ENCODE data around the gene GTF2H1. TPM values are rescaled to one million over a fixed set of nuclear protein-coding genes. Genes with fewer than 3 reads are reported as not detected.

The GTF2H1 gene
- polyA plus RNA-seq, 1 of the 3 experiments (the other 2 are of a cell fraction), result 31.2 TPM

DNA sequence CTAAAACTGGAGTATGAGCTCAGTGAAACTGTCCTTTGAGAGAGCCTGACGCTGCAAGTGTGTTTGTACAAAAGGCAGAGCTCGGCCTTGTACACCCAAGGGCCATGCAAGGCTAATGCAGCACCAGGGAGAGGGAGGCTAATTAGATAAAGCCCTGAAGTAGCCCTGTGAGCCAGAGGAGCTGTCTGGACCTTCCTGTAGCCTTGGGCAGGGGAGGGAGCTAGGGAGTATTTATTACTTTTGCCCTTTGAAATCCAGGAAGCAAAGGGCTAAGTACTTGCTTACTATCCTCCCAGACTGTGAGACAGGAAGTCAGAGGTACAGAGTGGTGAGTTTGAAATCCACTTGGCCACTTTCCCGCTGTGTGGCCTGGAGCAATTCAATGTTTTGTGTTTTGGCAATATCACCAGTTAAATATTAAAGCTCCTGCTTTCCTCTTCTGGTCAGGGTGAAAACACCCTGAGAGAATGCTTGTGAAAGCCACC is 61.8 kb downstream of the GTF2H1 start:
- H3K4me1 ChIP-seq (ENCODE audit: control insufficient read depth in 1 of 2, insufficient read depth in 2 of 2, low read depth in 1 of 2, low read length in 1 of 2), result peaks cover 21 to 23% of the 10 kb centered on the region in 2 experiments
- H3K27ac ChIP-seq (ENCODE audit: low read depth in 2 of 2, low read length in 1 of 2), result peak overlapping the region; percentile 94 to 95
- H4K20me1 ChIP-seq (ENCODE audit: insufficient read depth), result no peaks in the 10 kb centered on the region
- H3K4me2 ChIP-seq, result peak overlapping the region; percentile 66
- 57% methylated on average over 2 of the region's 3 CpGs for WGBS (ENCODE audit: low lambda C conversion rate)
- H3K36me3 ChIP-seq (replicated peaks in 1 of 2; ENCODE audit: control insufficient read depth in 1 of 2, insufficient read depth in 2 of 2, low read length in 1 of 2), result no peaks in the 10 kb centered on the region
- H3K27me3 ChIP-seq (ENCODE audit: insufficient read depth), result no peaks in the 10 kb centered on the region
- POLR2A ChIA-PET, result interaction anchor here (0.8 to 2.9 kb wide), 4 partner anchors 11 to 347 kb away, joined by 3 to 45 read pairs (median 6); partner anchors contain the start of genes GTF2H1, HPS5 and LDHA
- H3K9me3 ChIP-seq, result no peaks in the 10 kb centered on the region
- no peaks in the 10 kb centered on the region for H3K79me2 ChIP-seq (ENCODE audit: insufficient read depth)
- peak overlapping the region; percentile 88 for H2AFZ ChIP-seq (ENCODE audit: low read depth)
- H3F3A ChIP-seq (replicated peaks; ENCODE audit: insufficient read depth), result peaks cover 28% of the 10 kb centered on the region
- peak overlapping the region; percentile 55 for H3K9ac ChIP-seq
- no peak overlapping the region for H3K4me3 ChIP-seq (ENCODE audit: low read depth in 2 of 2, low read length in 1 of 2)
- DNase-seq, result peak; percentile 74
- H3K9me2 ChIP-seq, result no peaks in the 10 kb centered on the region
- CTCF ChIA-PET, result interaction anchor here (0.6 to 0.9 kb wide), 2 partner anchors 9 to 11 kb away, joined by 3 read pairs; no protein-coding TSS in a partner anchor
- TF ChIP-seq RCOR1 (IDR thresholded peaks at IDR 0.05; ENCODE audit: low read length), result peak; percentile 41; the same call in 1 of the 2 replicates
- peak; percentile 38; the same call in 1 of the 2 replicates for TF ChIP-seq NFIC (IDR thresholded peaks at IDR 0.05; ENCODE audit: borderline replicate concordance)
- no peak for TF ChIP-seq MEF2A (IDR thresholded peaks at IDR 0.05; ENCODE audit: borderline replicate concordance, low read depth)
- TF ChIP-seq YY1 (IDR thresholded peaks at IDR 0.05; ENCODE audit: low read depth), result no peak
- TF ChIP-seq, protein P1, sequence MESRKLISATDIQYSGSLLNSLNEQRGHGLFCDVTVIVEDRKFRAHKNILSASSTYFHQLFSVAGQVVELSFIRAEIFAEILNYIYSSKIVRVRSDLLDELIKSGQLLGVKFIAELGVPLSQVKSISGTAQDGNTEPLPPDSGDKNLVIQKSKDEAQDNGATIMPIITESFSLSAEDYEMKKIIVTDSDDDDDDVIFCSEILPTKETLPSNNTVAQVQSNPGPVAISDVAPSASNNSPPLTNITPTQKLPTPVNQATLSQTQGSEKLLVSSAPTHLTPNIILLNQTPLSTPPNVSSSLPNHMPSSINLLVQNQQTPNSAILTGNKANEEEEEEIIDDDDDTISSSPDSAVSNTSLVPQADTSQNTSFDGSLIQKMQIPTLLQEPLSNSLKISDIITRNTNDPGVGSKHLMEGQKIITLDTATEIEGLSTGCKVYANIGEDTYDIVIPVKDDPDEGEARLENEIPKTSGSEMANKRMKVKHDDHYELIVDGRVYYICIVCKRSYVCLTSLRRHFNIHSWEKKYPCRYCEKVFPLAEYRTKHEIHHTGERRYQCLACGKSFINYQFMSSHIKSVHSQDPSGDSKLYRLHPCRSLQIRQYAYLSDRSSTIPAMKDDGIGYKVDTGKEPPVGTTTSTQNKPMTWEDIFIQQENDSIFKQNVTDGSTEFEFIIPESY (IDR thresholded peaks at IDR 0.05; ENCODE audit: borderline replicate concordance, low read depth), result no peak
- 0 out of 2 replicates have a peak, but pooled peaks have one; percentile 15 for TF ChIP-seq GABPA (IDR thresholded peaks at IDR 0.05; ENCODE audit: low read depth)
- TF ChIP-seq, protein P2, sequence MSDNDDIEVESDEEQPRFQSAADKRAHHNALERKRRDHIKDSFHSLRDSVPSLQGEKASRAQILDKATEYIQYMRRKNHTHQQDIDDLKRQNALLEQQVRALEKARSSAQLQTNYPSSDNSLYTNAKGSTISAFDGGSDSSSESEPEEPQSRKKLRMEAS (IDR thresholded peaks at IDR 0.05; ENCODE audit: low read depth), result peak; percentile 23; the same call in 1 of the 2 replicates
- no peak for TF ChIP-seq JUND (IDR thresholded peaks at IDR 0.05)
- no peak for TF ChIP-seq TEAD4 (IDR thresholded peaks at IDR 0.05; ENCODE audit: borderline replicate concordance, insufficient read depth)
- TF ChIP-seq FOXM1 (IDR thresholded peaks at IDR 0.05; ENCODE audit: low read depth), result no peak
- peak; percentile 53 for TF ChIP-seq ELF1 (IDR thresholded peaks at IDR 0.05)
- 0 out of 4 replicates have a peak, but pooled peaks of 1 of the 2 experiments have one; percentile 23 for TF ChIP-seq EP300 (IDR thresholded peaks at IDR 0.05; ENCODE audit: borderline replicate concordance in 1 of 2, low read depth in 1 of 2, low read length in 1 of 2)
- no peak for TF ChIP-seq SIN3A (IDR thresholded peaks at IDR 0.05; ENCODE audit: borderline replicate concordance, low read depth, low read length)
- TF ChIP-seq NRF1 (IDR thresholded peaks at IDR 0.05; ENCODE audit: low read depth, low read length), result no peak
- TF ChIP-seq FOXJ3 (CRISPR knock-in tag; IDR thresholded peaks at IDR 0.05), result no peak
- TF ChIP-seq, protein P3, sequence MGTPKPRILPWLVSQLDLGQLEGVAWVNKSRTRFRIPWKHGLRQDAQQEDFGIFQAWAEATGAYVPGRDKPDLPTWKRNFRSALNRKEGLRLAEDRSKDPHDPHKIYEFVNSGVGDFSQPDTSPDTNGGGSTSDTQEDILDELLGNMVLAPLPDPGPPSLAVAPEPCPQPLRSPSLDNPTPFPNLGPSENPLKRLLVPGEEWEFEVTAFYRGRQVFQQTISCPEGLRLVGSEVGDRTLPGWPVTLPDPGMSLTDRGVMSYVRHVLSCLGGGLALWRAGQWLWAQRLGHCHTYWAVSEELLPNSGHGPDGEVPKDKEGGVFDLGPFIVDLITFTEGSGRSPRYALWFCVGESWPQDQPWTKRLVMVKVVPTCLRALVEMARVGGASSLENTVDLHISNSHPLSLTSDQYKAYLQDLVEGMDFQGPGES (IDR thresholded peaks at IDR 0.05; ENCODE audit: low read depth, low read length), result no peak
- TF ChIP-seq MXI1 (IDR thresholded peaks at IDR 0.05; ENCODE audit: low read depth, low read length), result no peak
- TF ChIP-seq EZH2phosphoT487 (IDR thresholded peaks at IDR 0.05; ENCODE audit: borderline replicate concordance, low read depth), result no peak
- no peak for TF ChIP-seq TCF12 (IDR thresholded peaks at IDR 0.05)
- no peak for TF ChIP-seq CHD2 (IDR thresholded peaks at IDR 0.05; ENCODE audit: low read length, partially characterized antibody)
- TF ChIP-seq, protein P4, sequence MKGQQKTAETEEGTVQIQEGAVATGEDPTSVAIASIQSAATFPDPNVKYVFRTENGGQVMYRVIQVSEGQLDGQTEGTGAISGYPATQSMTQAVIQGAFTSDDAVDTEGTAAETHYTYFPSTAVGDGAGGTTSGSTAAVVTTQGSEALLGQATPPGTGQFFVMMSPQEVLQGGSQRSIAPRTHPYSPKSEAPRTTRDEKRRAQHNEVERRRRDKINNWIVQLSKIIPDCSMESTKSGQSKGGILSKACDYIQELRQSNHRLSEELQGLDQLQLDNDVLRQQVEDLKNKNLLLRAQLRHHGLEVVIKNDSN (IDR thresholded peaks at IDR 0.05; ENCODE audit: borderline replicate concordance, low read depth), result no peak
- TF ChIP-seq GATA2 (CRISPR knock-in tag; IDR thresholded peaks at IDR 0.05), result no peak
- TF ChIP-seq FOSL2 (IDR thresholded peaks at IDR 0.05; ENCODE audit: borderline replicate concordance, low read depth), result no peak
- no peak for TF ChIP-seq RAD21 (IDR thresholded peaks at IDR 0.05; ENCODE audit: low read length)
- TF ChIP-seq, protein P5, sequence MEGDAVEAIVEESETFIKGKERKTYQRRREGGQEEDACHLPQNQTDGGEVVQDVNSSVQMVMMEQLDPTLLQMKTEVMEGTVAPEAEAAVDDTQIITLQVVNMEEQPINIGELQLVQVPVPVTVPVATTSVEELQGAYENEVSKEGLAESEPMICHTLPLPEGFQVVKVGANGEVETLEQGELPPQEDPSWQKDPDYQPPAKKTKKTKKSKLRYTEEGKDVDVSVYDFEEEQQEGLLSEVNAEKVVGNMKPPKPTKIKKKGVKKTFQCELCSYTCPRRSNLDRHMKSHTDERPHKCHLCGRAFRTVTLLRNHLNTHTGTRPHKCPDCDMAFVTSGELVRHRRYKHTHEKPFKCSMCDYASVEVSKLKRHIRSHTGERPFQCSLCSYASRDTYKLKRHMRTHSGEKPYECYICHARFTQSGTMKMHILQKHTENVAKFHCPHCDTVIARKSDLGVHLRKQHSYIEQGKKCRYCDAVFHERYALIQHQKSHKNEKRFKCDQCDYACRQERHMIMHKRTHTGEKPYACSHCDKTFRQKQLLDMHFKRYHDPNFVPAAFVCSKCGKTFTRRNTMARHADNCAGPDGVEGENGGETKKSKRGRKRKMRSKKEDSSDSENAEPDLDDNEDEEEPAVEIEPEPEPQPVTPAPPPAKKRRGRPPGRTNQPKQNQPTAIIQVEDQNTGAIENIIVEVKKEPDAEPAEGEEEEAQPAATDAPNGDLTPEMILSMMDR (IDR thresholded peaks at IDR 0.05), result no peak
- no peak for TF ChIP-seq RXRA (IDR thresholded peaks at IDR 0.05; ENCODE audit: borderline replicate concordance, low read depth)
- no peak for TF ChIP-seq POLR2AphosphoS5 (IDR thresholded peaks at IDR 0.05; ENCODE audit: low read depth, low read length)
- TF ChIP-seq, protein P6, sequence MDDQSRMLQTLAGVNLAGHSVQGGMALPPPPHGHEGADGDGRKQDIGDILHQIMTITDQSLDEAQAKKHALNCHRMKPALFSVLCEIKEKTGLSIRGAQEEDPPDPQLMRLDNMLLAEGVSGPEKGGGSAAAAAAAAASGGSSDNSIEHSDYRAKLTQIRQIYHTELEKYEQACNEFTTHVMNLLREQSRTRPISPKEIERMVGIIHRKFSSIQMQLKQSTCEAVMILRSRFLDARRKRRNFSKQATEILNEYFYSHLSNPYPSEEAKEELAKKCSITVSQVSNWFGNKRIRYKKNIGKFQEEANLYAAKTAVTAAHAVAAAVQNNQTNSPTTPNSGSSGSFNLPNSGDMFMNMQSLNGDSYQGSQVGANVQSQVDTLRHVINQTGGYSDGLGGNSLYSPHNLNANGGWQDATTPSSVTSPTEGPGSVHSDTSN (IDR thresholded peaks at IDR 0.05), result no peak

All from SK-N-SH (cell line).